Tibial artery (tissue), 4 donors: ENCODE data around the gene KRT3.

Experiments
- DNase-seq, 2 donors: peaks; one replicate each; pipeline ENCODE4 v3.0.0-alpha.2; 2019
- H3K27ac ChIP-seq, 2 donors: fragments of 200-600 bp; sonication (generic) in 1 of 2; 1 replicate in 1 of 2; 2 replicates in 1 of 2; pipeline ENCODE4 v1.5.1; 2018 to 2019; ENCODE audit warnings: mild to moderate bottlenecking in 1 of 2
- H3K27me3 ChIP-seq, 2 donors: fragments of 200-600 bp; sonication (generic) in 1 of 2; one replicate each; pipeline versions ENCODE4 v1.5.1 to v1.6.0; 2016 to 2019
- H3K36me3 ChIP-seq, 3 donors: fragments of 200-600 bp; sonication (generic) in 2 of 3; one replicate each; pipeline ENCODE4 v1.5.1; 2016 to 2019; ENCODE audit warnings: mild to moderate bottlenecking in 2 of 3
- H3K4me1 ChIP-seq, 4 donors: fragments of 200-600 bp; sonication (generic) in 2 of 4; 1 replicate in 3 of 4; 2 replicates in 1 of 4; pipeline ENCODE4 v1.5.1; 2016 to 2019
- H3K4me3 ChIP-seq, 2 donors: fragments of 200-600 bp; sonication (generic) in 1 of 2; 1 replicate in 1 of 2; 2 replicates in 1 of 2; pipeline ENCODE4 v1.5.1; 2018 to 2019; ENCODE audit warnings: mild to moderate bottlenecking in 2 of 2
- H3K9me3 ChIP-seq, 3 donors: fragments of 200-600 bp; sonication (generic) in 1 of 3; one replicate each; pipeline ENCODE4 v1.5.1; 2016 to 2019
- intact Hi-C: fragments of 100-400 bp; cut with DNase I; formaldehyde crosslinking; loops from one replicate; pipeline ENCODE4 v1.15.0; 2023; ENCODE audit warnings: low total_unique reads
- TF ChIP-seq, protein P1 (sequence below), 2 experiments: fragments of 200-600 bp in 1 of 2; fragments of 450-650 bp in 1 of 2; IDR thresholded peaks; one replicate each; pipeline ENCODE4 v1.5.1; 2017 to 2019; ENCODE audit warnings: antibody characterized with exemption in 2 of 2, mild to moderate bottlenecking in 1 of 2, moderate library complexity in 1 of 2

KRT3 gene

DNA sequence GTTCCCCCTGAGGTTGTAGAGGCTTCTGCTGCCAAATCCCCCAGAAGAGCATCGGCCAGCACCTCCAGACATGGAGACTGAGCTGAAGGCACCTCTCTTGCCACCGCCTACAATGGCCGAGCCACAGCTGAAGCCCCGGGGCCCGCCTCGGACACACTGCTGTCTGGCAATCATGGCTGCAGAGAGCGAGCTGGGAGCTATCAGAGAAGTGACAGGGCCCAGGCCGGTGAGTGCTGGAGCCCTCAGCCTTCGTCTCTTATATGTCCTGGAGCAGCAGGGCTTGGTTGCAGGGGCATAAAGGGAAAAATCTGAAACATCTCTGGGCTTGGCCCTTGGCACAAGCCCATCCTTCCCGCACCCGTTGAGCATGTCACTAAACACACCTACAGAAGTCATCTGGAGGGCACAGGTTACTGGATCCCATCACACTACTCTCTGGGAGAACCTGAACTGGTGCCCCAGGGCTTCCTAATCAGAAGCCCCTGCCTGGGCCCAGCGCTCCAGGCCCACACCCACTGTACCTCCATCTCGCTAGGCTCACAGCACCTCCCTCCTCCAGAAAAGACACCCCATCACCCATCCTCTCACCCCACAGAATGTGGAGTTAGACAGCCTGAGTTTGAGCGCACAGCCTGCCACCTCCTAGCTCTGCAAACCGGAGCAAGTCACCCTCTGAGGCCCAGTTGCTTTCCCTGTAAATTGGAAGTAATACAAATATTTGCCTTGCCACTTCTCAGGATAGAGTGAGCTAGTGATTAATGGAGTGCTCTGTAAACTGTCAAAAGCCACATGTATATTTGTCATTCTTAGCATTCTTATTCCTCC lies 18.2 kb upstream of the KRT3 start, which contains the start of gene KRT4:
TSS of gene KRT4 (minus strand) at position 232 of the 825 bp plus-strand sequence. CDS start at position 174, 58 bp downstream.
- TF ChIP-seq, protein P1, sequence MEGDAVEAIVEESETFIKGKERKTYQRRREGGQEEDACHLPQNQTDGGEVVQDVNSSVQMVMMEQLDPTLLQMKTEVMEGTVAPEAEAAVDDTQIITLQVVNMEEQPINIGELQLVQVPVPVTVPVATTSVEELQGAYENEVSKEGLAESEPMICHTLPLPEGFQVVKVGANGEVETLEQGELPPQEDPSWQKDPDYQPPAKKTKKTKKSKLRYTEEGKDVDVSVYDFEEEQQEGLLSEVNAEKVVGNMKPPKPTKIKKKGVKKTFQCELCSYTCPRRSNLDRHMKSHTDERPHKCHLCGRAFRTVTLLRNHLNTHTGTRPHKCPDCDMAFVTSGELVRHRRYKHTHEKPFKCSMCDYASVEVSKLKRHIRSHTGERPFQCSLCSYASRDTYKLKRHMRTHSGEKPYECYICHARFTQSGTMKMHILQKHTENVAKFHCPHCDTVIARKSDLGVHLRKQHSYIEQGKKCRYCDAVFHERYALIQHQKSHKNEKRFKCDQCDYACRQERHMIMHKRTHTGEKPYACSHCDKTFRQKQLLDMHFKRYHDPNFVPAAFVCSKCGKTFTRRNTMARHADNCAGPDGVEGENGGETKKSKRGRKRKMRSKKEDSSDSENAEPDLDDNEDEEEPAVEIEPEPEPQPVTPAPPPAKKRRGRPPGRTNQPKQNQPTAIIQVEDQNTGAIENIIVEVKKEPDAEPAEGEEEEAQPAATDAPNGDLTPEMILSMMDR (IDR thresholded peaks at IDR 0.05), result no peak
- DNase-seq, result no peak
- Histone ChIP-seq H3K27ac (no peak within 1 kb of the TSS), H3K4me3 (no peak within 1 kb of the TSS), H3K36me3 (no peaks in the 10 kb centered on the region), H3K27me3 (peaks cover 0 to 13% of the 10 kb centered on the region in 2 donors), H3K9me3 (no peaks in the 10 kb centered on the region), H3K4me1 (no peaks in the 10 kb centered on the region)
- intact Hi-C loops, result no loop called here

GRCh38 chr12:52813203-52813819 lies 17.4 kb upstream of the KRT3 start:
- DNase-seq, result no peak
- TF ChIP-seq, protein P1 (IDR thresholded peaks at IDR 0.05), result no peak
- H3K27ac ChIP-seq, result no peak overlapping the region
- no peak overlapping the region for H3K4me3 ChIP-seq
- H3K27me3 ChIP-seq, result peaks cover 0 to 12% of the 10 kb centered on the region in 2 donors
- no peaks in the 10 kb centered on the region for H3K9me3 ChIP-seq
- H3K4me1 ChIP-seq, result no peaks in the 10 kb centered on the region
- H3K36me3 ChIP-seq, result no peaks in the 10 kb centered on the region
- intact Hi-C loops, result no loop called here

DNA sequence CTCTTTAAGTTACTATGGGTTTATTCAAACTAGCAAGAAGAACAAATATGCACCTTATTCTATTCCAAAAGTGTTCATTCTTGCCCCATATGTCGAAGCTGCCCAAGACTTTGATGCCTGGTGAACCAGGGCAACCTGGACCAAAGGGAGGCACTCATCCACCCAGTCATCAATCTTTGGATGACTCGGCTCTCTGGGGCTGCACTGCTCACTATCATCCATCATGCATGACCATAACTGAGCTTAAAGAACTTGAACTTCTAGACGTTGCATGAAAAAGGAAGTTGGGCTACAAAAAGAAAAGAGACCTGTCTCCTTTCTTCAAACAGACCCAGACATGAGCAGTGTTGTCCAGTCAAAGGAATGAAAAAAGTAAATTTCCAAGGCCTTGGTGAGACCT lies 16.8 kb upstream of the KRT3 start:
- no peaks in the 10 kb centered on the region for H3K36me3 ChIP-seq
- H3K9me3 ChIP-seq, result no peaks in the 10 kb centered on the region
- no peak overlapping the region for H3K27ac ChIP-seq
- DNase-seq, result no peak
- H3K27me3 ChIP-seq, result peaks cover 0 to 12% of the 10 kb centered on the region in 2 donors
- TF ChIP-seq, protein P1 (IDR thresholded peaks at IDR 0.05), result no peak
- H3K4me3 ChIP-seq, result no peak overlapping the region
- intact Hi-C loops, result no loop called here
- no peaks in the 10 kb centered on the region for H3K4me1 ChIP-seq

- Histone ChIP-seq H3K27ac (no peak overlapping the region), H3K4me3 (no peak overlapping the region), H3K36me3 (no peaks in the 10 kb centered on the region), H3K27me3 (peaks cover 0 to 7% of the 10 kb centered on the region in 2 donors), H3K4me1 (no peaks in the 10 kb centered on the region), H3K9me3 (no peaks in the 10 kb centered on the region)
- TF ChIP-seq, protein P1 (IDR thresholded peaks at IDR 0.05), result no peak
- intact Hi-C loops, result no loop called here
- no peak for DNase-seq
These were observed 16.1 kb upstream of the KRT3 start for GRCh38 chr12:52812073-52812400.

- no peak for DNase-seq
- H3K9me3 ChIP-seq, result no peaks in the 10 kb centered on the region
- no peaks in the 10 kb centered on the region for H3K4me1 ChIP-seq
- H3K4me3 ChIP-seq, result no peak overlapping the region
- intact Hi-C loops, result no loop called here
- H3K27ac ChIP-seq, result no peak overlapping the region
- TF ChIP-seq, protein P1 (IDR thresholded peaks at IDR 0.05), result no peak
- peaks cover 0 to 6% of the 10 kb centered on the region in 2 donors for H3K27me3 ChIP-seq
- H3K36me3 ChIP-seq, result no peaks in the 10 kb centered on the region
These were observed 15.5 kb upstream of the KRT3 start for GRCh38 chr12:52811191-52812072.
